Esophagus squamous epithelium (tissue), 5 donors: ENCODE data around the gene CSMD2. TPM values are rescaled to one million over a fixed set of nuclear protein-coding genes. Genes with fewer than 3 reads are reported as not detected.

Experiments used
- DNase-seq: peaks from one replicate; lab custom pipeline; 2025; lab: John Stamatoyannopoulos, UW
- H3K27ac ChIP-seq, 4 donors: fragments of 200-600 bp; sonication (generic); one replicate each; pipeline ENCODE4 v1.5.1; 2016 to 2019; ENCODE audit warnings: mild to moderate bottlenecking in 1 of 4
- H3K27me3 ChIP-seq, 4 donors: fragments of 200-600 bp; sonication (generic); 1 replicate in 3 of 4; 2 replicates in 1 of 4; pipeline versions ENCODE4 v1.5.1 to v1.6.0; 2017 to 2021; ENCODE audit warnings: antibody characterized with exemption in 1 of 4
- H3K36me3 ChIP-seq, 3 donors: fragments of 200-600 bp; sonication (generic); one replicate each; pipeline ENCODE4 v1.5.1; 2016 to 2019
- H3K4me1 ChIP-seq, 3 donors: fragments of 200-600 bp; sonication (generic); one replicate each; pipeline ENCODE4 v1.5.1; 2017 to 2019
- H3K4me3 ChIP-seq, 4 donors: fragments of 200-600 bp; sonication (generic); 1 replicate in 3 of 4; 2 replicates in 1 of 4; pipeline ENCODE4 v1.5.1; 2016 to 2019; ENCODE audit warnings: mild to moderate bottlenecking in 2 of 4, moderate library complexity in 1 of 4
- H3K9me3 ChIP-seq, 3 donors: fragments of 200-600 bp; sonication (generic); one replicate each; pipeline ENCODE4 v1.5.1; 2016 to 2019
- CTCF ChIP-seq, 6 experiments: fragments of 450-650 bp in 4 of 6; fragments of 200-600 bp in 2 of 6; sonication (generic) in 2 of 6; IDR thresholded peaks; one replicate each; pipeline ENCODE4 v1.5.1; 2016 to 2019; ENCODE audit warnings: antibody characterized with exemption in 6 of 6, mild to moderate bottlenecking in 4 of 6, moderate library complexity in 4 of 6
- POLR2A ChIP-seq, 4 donors: fragments of 450-650 bp; IDR thresholded peaks; one replicate each; pipeline ENCODE4 v1.6.1; 2017; ENCODE audit warnings: antibody characterized with exemption in 4 of 4, mild to moderate bottlenecking in 4 of 4, moderate library complexity in 3 of 4
- WGBS, 2 donors: methylation state at CpG; one replicate each; pipeline ENCODE4 v1.1.5; 2018; 5-methylcytosine and 5-hydroxymethylcytosine counted together
- intact Hi-C: fragments of 100-400 bp; cut with DNase I; formaldehyde crosslinking; loops from one replicate; pipeline ENCODE4 v1.15.0; 2022
- total RNA-seq, 4 donors: library from RNA; depleted of rRNA; stranded (reverse); fragments of >200 nt; gene quantifications; one replicate each; pipeline ENCODE4 v1.1.0, GENCODE V29; 2016
- donor health status: DM: yes; HTN: yes; CAD: no.

CSMD2 gene
- total RNA-seq, 4 donors from 2014 or later: under 0.01 to 0.13 TPM; not detected in 2

- intact Hi-C loops: no loop called here
- H3K4me3 ChIP-seq: no peak overlapping the region
- H3K27me3 ChIP-seq: peaks cover 0 to 20% (median 0%) of the 10 kb centered on the region in 4 donors
- H3K27ac ChIP-seq: no peak overlapping the region
- no peaks in the 10 kb centered on the region for H3K36me3 ChIP-seq
- no peak for DNase-seq
- TF ChIP-seq CTCF (IDR thresholded peaks at IDR 0.05) (no peak), POLR2A (IDR thresholded peaks at IDR 0.05) (no peak)
- 61 to 68% methylated on average over 3 to 6 of the region's 6 CpGs for WGBS, 2 donors
- no peaks in the 10 kb centered on the region for H3K4me1 ChIP-seq
- no peaks in the 10 kb centered on the region for H3K9me3 ChIP-seq
Observed at GRCh38 chr1:33822396-33822795, 342.6 kb downstream of the CSMD2 start.

- no peak for DNase-seq
- TF ChIP-seq CTCF (IDR thresholded peaks at IDR 0.05) (no peak), POLR2A (IDR thresholded peaks at IDR 0.05) (no peak)
- H3K36me3 ChIP-seq: no peaks in the 10 kb centered on the region
- WGBS, 2 donors: 89 to 92% methylated on average over 4 to 5 of the region's 6 CpGs
- H3K4me1 ChIP-seq: no peaks in the 10 kb centered on the region
- no peak overlapping the region for H3K4me3 ChIP-seq
- H3K9me3 ChIP-seq: no peaks in the 10 kb centered on the region
- peaks cover 0 to 20% (median 0%) of the 10 kb centered on the region in 4 donors for H3K27me3 ChIP-seq
- intact Hi-C loops: no loop called here
- no peak overlapping the region for H3K27ac ChIP-seq
Observed at GRCh38 chr1:33821291-33821690, 343.7 kb downstream of the CSMD2 start.

GRCh38 chr1:33820804-33821203, 344.2 kb downstream of the CSMD2 start:
- no peaks in the 10 kb centered on the region for H3K9me3 ChIP-seq
- no peak for DNase-seq
- TF ChIP-seq CTCF (IDR thresholded peaks at IDR 0.05) (no peak), POLR2A (IDR thresholded peaks at IDR 0.05) (no peak)
- H3K4me3 ChIP-seq: no peak overlapping the region
- intact Hi-C loops: no loop called here
- H3K27me3 ChIP-seq: peaks cover 0 to 20% (median 0%) of the 10 kb centered on the region in 4 donors
- WGBS, 2 donors: 75 to 76% methylated on average over 3 of the region's 5 CpGs
- H3K36me3 ChIP-seq: no peaks in the 10 kb centered on the region
- H3K27ac ChIP-seq: no peak overlapping the region
- H3K4me1 ChIP-seq: no peaks in the 10 kb centered on the region

- no peak for TF ChIP-seq POLR2A (IDR thresholded peaks at IDR 0.05)
- TF ChIP-seq CTCF (IDR thresholded peaks at IDR 0.05): no peak
- DNase-seq: no peak
- Histone ChIP-seq H3K36me3 (no peaks in the 10 kb centered on the region), H3K27me3 (peaks cover 0 to 20% (median 0%) of the 10 kb centered on the region in 4 donors), H3K27ac (no peak overlapping the region), H3K9me3 (no peaks in the 10 kb centered on the region), H3K4me1 (peaks cover 0 to 6% (median 0%) of the 10 kb centered on the region in 3 donors), H3K4me3 (no peak overlapping the region)
- WGBS, 2 donors: 75 to 77% methylated on average over 7 of the region's 7 CpGs
- intact Hi-C loops: no loop called here
Observed at GRCh38 chr1:33819913-33820311, 345.1 kb downstream of the CSMD2 start.

- Histone ChIP-seq H3K36me3 (no peaks in the 10 kb centered on the region), H3K27me3 (peaks cover 0 to 15% (median 0%) of the 10 kb centered on the region in 4 donors), H3K9me3 (no peaks in the 10 kb centered on the region), H3K27ac (no peak overlapping the region), H3K4me1 (peaks cover 0 to 11% (median 0%) of the 10 kb centered on the region in 3 donors), H3K4me3 (no peak overlapping the region)
- TF ChIP-seq POLR2A (IDR thresholded peaks at IDR 0.05) (no peak), CTCF (IDR thresholded peaks at IDR 0.05) (no peak)
- 75 to 76% methylated on average over 7 to 9 of the region's 10 CpGs for WGBS, 2 donors
- intact Hi-C loops: no loop called here
- DNase-seq: no peak
Observed at GRCh38 chr1:33819290-33819912, 345.6 kb downstream of the CSMD2 start.
